Sciatic nerve (tissue), 2 donors: ENCODE results near the gene DNMT3A. TPM values are rescaled to one million over a fixed set of nuclear protein-coding genes. Genes with fewer than 3 reads are reported as not detected.
A peak's percentile ranks its signal among the peaks of the same experiment; 100 is the strongest.

ENCODE experiments used
- ATAC-seq: fragments of 200-7000 bp; cut with Tn5 transposase; one replicate; pipeline ENCODE4 v1.9.1; 2020; ENCODE audit warnings: mild to moderate bottlenecking, moderate library complexity
- DNase-seq: peaks from one replicate; pipeline ENCODE4 v3.0.0-alpha.2; 2020; ENCODE audit warnings: low spot score
- intact Hi-C: fragments of 100-400 bp; cut with DNase I; formaldehyde crosslinking; loops from one replicate; pipeline ENCODE4 v1.14.2; 2022
- total RNA-seq: library from RNA; stranded (reverse); fragmentation: NEBNext Ultra II Directional; extraction: Animal tissue kit (Norgen Biotek cat#: 25700); gene quantifications from one replicate; pipeline ENCODE4 v1.2.1, GENCODE V29; 2021
- donor health status: DM: no; HTN: no; CAD: no.
- donor health status: DM: no; HTN: no; CAD: no.

Gene DNMT3A
- total RNA-seq, 1 donor from 2014 or later = 35.0 TPM

DNA sequence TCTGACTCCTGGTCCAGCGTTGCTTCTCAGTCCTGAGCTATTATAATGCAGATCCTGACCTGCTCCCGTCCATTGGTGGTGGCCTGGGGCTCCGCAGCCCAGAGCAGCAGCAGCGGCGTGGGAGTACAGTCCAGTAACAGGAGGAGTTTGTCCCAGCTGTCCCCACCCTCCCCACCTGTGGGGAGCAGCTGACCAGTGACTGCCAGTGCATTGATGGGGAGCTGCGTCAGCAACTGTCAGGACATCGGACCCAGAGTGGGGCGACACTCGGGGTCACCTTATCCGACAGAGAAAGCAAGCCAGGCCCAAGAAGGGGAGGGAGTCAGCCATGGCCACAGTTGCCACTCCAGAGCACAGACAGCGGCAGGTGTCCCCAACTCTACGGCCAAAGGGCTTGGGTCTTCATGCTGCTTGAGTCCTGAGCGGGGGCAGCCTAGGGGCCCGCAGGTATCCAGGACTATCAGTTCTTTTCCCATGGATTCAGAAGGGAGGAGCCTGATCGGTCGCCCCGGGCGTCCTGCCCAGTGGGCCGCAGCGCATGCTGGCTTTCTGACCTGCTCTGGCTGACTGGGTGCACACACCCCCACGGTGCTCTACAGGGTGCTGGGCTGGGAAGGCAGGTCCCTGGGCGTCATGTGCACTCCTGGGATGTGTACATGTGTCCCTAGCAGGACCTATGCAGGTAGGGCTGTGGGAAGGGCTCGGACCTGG, 29.7 kb downstream of the DNMT3A start:
- ATAC-seq (peak; percentile 3), DNase-seq (no peak)
- intact Hi-C loops = no loop called here

DNA sequence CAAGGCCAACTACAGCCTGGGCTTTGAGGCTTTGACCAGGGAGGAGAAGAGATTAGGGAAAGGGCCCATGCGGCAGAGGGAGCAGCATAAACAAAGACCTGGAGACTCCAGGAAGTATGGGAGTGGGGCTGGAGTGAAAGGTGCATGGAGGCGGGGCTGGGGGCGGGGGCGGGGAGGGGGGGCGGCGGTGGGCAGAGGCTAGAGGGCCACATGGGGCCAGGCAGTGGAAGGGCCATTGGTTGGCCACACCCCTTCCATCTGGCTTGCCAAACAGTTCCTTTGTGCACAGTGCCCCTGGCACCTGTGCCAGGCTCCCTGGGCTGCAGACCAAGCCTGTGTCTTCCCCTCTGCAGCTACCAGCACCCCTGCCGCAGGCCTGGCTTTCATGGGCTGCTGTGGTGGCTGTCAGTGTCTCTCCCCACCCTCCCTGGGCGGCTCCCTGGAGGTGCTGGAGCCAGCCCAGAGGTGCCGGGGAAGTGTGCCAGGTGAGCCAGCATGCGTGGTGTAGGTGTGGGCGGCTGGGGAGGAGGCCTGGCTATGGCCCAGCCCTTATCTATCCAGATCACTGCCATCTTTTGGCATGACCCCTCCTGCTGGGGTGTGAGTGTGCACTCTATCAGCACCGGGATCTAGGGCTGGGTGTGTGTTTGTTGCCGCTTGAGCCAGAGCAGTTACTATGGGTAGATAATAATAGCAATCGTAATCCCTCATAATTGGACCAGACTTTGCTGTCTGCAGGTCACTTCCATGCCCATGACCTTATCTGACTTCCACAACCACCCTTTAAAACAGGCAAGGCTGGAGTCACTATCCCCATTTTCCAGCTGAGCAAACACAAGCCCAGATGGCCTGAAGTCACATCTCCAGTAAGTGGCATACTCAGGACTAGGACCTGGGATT, 30.5 kb downstream of the DNMT3A start:
- DNase-seq (no peak), ATAC-seq (no peak)
- intact Hi-C loops = no loop called here

- intact Hi-C loops = no loop called here
- no peak for ATAC-seq
- DNase-seq = no peak
Observed at GRCh38 chr2:25310709-25310964, 31.1 kb downstream of the DNMT3A start.

GRCh38 chr2:25309402-25309801, 32.3 kb downstream of the DNMT3A start:
- DNase-seq (no peak), ATAC-seq (no peak)
- intact Hi-C loops = no loop called here

- DNase-seq = no peak
- intact Hi-C loops = no loop called here
- no peak for ATAC-seq
Observed at GRCh38 chr2:25308599-25308998, 33.1 kb downstream of the DNMT3A start.

DNA sequence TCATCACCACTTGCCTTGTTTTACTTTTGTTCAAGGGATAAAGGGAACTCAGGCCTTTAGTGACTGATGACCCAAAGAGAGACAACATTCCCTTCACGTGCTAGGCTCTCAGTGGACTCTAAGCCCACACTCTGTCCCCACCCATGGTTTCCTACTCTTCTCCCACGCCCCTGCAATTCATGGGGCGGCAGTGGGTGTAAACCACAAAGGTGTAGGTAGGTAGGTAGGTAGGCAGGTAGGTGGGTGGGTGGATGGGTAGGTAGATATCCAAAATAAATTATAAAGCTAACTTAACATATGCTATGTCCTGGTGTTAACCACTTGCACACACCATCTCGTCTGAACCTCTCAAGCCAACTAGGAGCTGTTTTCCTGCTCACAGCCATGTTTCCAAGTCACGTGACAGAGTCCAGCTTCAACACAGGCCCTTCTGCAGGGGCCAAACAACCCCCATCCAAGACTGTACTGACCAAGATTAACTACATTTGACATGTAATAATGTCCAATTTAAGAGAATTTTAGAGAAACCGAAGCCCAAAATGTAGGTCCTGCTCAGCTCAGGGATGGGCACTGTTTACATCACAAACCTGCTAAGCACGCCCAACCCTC, 33.7 kb downstream of the DNMT3A start:
- ATAC-seq = no peak
- intact Hi-C loops = no loop called here
- DNase-seq = no peak

DNA sequence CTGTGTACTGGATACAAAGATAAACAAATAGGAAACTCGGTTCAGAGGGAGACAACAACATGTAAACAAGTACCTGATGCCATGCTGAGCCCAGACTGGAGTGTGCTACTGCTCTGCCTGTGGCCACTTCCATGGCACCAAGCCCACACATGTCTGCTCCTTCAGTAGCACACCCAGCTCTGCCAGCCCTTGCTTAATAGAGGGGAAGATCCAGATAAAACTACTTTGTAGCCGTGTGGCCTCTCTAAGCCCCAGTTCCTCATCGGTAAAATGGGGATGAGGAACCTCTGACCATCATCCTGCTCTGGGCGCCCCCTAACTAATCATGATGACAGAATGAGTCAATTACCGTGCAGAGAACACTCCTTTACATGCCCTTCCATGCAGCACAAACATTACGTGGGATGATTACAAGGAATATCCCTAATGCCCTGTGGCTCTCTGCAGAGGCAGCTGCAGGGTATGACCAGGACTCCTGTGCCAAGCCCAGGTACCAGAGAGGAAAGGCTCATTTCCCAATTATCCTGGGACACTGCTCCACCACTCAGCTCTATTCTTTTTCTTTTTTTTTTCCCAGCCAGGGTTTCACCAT, 34.9 kb downstream of the DNMT3A start:
- ATAC-seq (peak; percentile 36), DNase-seq (no peak)
- intact Hi-C loops = no loop called here

GRCh38 chr2:25305775-25306174, 36.0 kb downstream of the DNMT3A start:
- DNase-seq = no peak
- peak; percentile 18 for ATAC-seq
- intact Hi-C loops = no loop called here

GRCh38 chr2:25304826-25305596, 36.7 kb downstream of the DNMT3A start:
- intact Hi-C loops = no loop called here
- DNase-seq (no peak), ATAC-seq (no peak)

DNA sequence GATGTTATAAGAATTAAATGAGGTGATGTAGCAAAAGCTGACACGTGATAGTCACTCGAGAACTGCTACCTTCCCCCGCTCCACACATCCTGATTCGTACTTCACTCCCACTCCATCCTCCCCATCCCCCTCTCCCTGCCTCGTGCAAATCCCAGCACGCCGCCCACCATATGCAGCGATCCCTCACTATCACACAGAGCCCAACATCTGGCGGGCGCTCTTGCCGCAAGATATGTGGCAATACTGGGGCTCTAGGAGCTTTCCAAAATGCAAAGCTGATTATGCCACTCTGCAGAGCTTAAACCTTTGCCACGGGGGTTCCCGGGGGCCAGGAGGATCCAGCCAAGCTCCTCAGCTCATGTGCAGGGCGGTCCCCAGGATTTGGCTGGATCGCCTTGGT, 37.4 kb downstream of the DNMT3A start:
- ATAC-seq (peak; percentile 15), DNase-seq (no peak)

DNA sequence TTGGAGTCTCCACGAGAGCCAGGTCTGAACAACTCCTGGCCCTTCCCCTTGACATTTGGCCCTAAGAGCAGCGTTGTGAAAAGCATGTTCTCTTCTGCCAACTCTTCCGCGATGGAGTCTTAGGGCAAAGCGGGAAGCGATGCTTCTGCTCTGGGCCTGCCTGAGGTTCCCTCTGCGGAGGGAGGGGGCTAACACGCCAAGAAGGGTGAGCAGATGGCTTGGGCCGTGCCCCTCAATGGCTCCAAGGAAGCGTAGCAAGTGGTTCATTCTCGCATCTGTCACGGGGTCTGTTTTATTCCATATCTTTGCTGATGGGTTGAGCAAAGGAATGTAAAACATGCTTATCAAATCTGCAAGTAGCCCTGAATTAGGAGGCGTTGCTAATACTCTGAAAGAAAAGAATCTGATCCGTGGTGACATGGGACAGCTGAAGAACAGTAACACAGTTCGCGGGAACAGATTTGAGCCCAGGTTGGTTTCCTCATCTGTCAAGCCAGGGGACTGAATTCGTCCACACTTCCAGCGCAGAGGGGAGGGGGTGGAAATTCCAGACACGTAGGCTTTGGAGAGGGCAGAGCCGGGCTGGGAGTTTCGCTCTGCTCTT, 38.0 kb downstream of the DNMT3A start:
- ATAC-seq (no peak), DNase-seq (no peak)
- intact Hi-C loops = no loop called here

More for the DNA sequence above, 37.4 kb downstream of the DNMT3A start:
- intact Hi-C loops = no loop called here

DNA sequence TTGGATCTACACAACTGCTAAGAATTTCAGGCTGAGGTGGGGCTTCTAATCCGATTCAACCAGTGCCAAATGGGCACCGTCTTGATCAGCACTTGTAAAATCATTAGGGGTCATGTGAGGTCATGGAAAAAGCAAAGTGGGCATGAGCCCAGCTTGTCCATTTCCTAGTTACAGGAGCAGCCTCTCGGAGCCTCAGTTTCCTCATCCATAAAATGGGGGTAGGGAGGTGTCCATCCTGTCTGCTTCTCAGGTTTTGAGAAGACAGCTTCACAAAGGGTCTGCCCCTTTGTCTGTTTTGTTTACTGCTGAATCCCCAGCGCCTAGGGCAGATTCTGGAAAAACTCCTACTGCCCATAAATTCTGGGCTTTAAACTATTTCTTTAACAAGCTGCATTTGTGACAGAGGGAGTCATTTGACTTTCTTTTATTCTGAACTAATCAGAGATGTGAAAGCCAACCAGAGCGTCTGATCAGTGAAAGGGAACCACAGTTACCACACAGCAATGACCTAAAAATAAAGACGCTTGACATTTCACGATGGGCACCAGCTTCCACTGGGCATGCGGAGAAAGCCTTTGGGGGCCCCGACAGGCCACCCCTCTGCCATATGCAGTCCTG, 38.9 kb downstream of the DNMT3A start:
- ATAC-seq (no peak), DNase-seq (no peak)
- intact Hi-C loops = no loop called here

DNA sequence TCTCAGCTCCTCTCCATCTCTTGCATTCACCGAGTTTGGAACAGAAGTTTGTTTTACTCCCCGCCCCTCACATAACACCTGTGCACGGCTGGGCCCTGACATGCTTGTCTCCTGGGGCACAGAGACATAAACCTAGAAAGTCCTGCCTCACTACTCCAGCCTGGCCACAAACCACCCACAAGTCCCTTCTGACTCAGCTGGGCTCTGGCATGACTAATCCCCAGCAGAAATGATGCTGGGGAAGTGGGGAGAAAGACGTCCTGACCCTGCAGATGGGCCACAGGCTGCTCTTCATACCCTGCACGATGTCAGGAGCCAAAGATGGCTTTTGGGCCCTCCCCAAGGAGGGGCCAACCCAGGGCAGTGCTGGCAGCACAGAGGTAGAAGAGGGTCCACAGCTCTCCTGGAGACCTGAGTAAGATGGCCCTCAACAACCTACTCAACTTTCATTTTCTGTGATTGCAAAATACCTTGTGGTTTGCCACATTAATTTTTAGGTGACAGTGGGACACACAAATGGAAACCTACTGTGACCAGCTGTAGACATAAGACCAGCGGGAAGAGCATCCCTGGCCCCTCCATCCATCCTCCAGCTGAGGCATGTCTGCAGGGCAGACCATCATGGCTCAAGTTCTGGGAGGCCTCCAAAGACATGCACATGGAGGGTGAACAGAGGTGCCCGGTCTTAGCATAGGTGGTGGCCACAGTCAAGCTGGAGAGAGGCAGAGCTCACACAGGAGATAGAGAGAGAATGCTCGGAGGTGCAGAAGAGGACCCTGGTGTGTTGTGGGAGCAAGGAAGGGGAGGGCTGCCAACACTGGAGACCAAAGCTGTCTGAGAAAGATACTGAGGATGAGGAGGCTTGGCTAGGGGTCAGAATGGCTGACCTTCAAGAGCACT, 40.0 kb downstream of the DNMT3A start:
- DNase-seq (no peak), ATAC-seq (no peak)
- intact Hi-C loops = no loop called here

- intact Hi-C loops = no loop called here
- DNase-seq = no peak
- no peak for ATAC-seq
Observed at GRCh38 chr2:25300001-25300400, 41.7 kb downstream of the DNMT3A start.

- ATAC-seq (no peak), DNase-seq (no peak)
- intact Hi-C loops = no loop called here
Observed at GRCh38 chr2:25298776-25299431, 42.8 kb downstream of the DNMT3A start.

DNA sequence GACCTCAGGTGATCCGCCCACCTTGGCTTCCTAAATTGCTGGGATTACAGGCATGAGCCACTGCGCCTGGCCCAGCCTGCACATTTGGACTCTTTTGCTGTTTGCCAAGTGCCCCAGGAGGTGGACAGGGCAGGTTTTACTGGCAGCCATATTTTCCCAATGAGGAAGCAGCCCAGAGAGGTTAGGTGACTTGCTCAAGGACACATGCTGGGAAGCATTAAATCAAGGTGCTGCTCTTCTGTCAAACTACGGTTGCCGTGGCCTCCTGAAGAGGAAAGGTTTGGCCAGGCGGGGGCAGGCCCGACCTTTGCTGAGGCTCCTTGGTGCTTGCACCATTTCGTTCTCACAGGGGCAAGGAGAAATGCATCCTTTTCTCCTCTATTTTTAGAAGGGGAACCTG, 44.0 kb downstream of the DNMT3A start:
- no peak for ATAC-seq
- intact Hi-C loops = no loop called here
- no peak for DNase-seq

DNA sequence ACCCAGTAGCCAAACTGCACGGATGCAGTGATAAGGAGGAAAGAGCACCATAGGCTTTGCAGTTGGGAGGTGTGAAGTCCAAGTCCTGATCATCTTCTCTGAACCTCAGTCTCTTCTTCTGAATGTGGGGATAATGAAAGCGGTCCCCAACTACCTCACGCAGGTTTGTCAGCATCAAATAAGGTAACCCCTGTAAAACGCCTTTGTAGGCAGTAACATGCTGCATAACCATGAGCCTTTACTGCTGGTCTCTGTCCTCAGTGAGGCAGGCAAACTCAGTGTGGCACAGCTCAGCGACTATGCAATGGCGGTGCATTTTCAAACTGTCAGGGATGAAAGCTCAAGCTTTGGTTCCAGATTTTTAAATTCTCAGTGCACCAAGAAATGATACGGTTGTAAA, 46.1 kb downstream of the DNMT3A start:
- intact Hi-C loops = no loop called here
- ATAC-seq = no peak
- DNase-seq = no peak
